Testis (tissue), 3 donors: ENCODE measurements around the gene ZNF765. TPM values are rescaled to one million over a fixed set of nuclear protein-coding genes. Genes with fewer than 3 reads are reported as not detected.
A peak's percentile ranks its signal among the peaks of the same experiment; 100 is the strongest.
"Not testable (repeated sequence)": the region's sequence is repeated elsewhere in the genome, so short reads cannot be mapped to it uniquely, and the experiment has no call there.

Source experiments
- DNase-seq: peaks from one replicate; pipeline ENCODE4 v3.0.0-alpha.2; 2019
- H3K27ac ChIP-seq, 2 donors: fragments of 200-600 bp; sonication (generic); one replicate each; pipeline ENCODE4 v1.5.1; 2019
- H3K27me3 ChIP-seq: fragments of 200-600 bp; sonication (generic); one replicate; pipeline ENCODE4 v1.5.1; 2019
- H3K36me3 ChIP-seq: fragments of 200-600 bp; sonication (generic); one replicate; pipeline ENCODE4 v1.5.1; 2017; ENCODE audit warnings: low read depth; ENCODE audit errors: missing control alignments
- H3K4me1 ChIP-seq: fragments of 200-600 bp; sonication (generic); one replicate; pipeline ENCODE4 v1.5.1; 2019
- H3K4me3 ChIP-seq, 2 donors: fragments of 200-600 bp; sonication (generic); one replicate each; pipeline ENCODE4 v1.5.1; 2017 to 2019
- H3K9me3 ChIP-seq: fragments of 200-600 bp; sonication (generic); one replicate; pipeline ENCODE4 v1.5.1; 2017
- CTCF ChIP-seq, 3 experiments: fragments of 450-650 bp in 2 of 3; fragments of 200-600 bp in 1 of 3; sonication (generic) in 1 of 3; IDR thresholded peaks; one replicate each; pipeline ENCODE4 v1.5.1; 2016 to 2019; ENCODE audit warnings: antibody characterized with exemption in 3 of 3, mild to moderate bottlenecking in 2 of 3, moderate library complexity in 1 of 3
- POLR2A ChIP-seq: fragments of 450-650 bp; IDR thresholded peaks from one replicate; pipeline ENCODE4 v1.6.1; 2017; ENCODE audit warnings: antibody characterized with exemption, mild to moderate bottlenecking, moderate library complexity
- WGBS, 2 donors: methylation state at CpG; one replicate each; pipeline ENCODE4 v1.1.5; 2018; 5-methylcytosine and 5-hydroxymethylcytosine counted together
- intact Hi-C: fragments of 100-400 bp; cut with DNase I; formaldehyde crosslinking; loops from one replicate; pipeline ENCODE4 v1.15.1; 2023; ENCODE audit warnings: low total_unique reads
- polyA plus RNA-seq: library from polyadenylated mRNA; stranded (reverse); fragments of 350-450 nt; fragmentation: Illumina TruSeq; extraction: RNeasy Lipid Tissue Mini Kit (QIAGEN cat#74804); gene quantifications from one replicate; pipeline ENCODE4 v1.2.3, GENCODE V29; 2014; ENCODE audit warnings: low read depth, low replicate concordance; ENCODE audit not compliant: insufficient read depth
- total RNA-seq, 2 donors: library from RNA; depleted of rRNA; stranded (reverse); fragments of >200 nt; gene quantifications; one replicate each; pipeline ENCODE4 v1.2.3, GENCODE V29; 2016

ZNF765 gene
- total and polyA plus RNA-seq, 3 donors from 2014 or later = 6.5 to 22.4 (median 21.9) TPM

GRCh38 chr19:53409505-53410204 lies 14.7 kb downstream of the ZNF765 start:
- intact Hi-C loops = no loop called here
- Histone ChIP-seq H3K27me3 (no peaks in the 10 kb centered on the region), H3K27ac (no peak overlapping the region), H3K4me1 (no peaks in the 10 kb centered on the region), H3K4me3 (no peak overlapping the region), H3K36me3 (no peaks in the 10 kb centered on the region), H3K9me3 (no peaks in the 10 kb centered on the region)
- WGBS, 2 donors = 80 to 81% methylated on average over 7 of the region's 7 CpGs
- no peak for TF ChIP-seq CTCF (IDR thresholded peaks at IDR 0.05)
- no peak for TF ChIP-seq POLR2A
- DNase-seq = no peak

- not testable (repeated sequence) for H3K9me3 ChIP-seq, H3K27ac ChIP-seq, H3K4me1 ChIP-seq, H3K4me3 ChIP-seq, H3K36me3 ChIP-seq, DNase-seq, H3K27me3 ChIP-seq
- WGBS, 2 donors = 69 to 75% methylated on average over 11 of the region's 11 CpGs
- intact Hi-C loops = loop anchor here (10.0 kb wide), 1 partner anchor 94 kb away; no protein-coding TSS in a partner anchor
Observed at GRCh38 chr19:53420520-53421315, 25.8 kb downstream of the ZNF765 start.

- TF ChIP-seq POLR2A = no peak
- TF ChIP-seq CTCF (IDR thresholded peaks at IDR 0.05) = no peak
- Histone ChIP-seq H3K27me3 (no peaks in the 10 kb centered on the region), H3K36me3 (no peaks in the 10 kb centered on the region), H3K4me3 (no peak overlapping the region), H3K27ac (no peak overlapping the region), H3K4me1 (peaks cover 3% of the 10 kb centered on the region), H3K9me3 (no peaks in the 10 kb centered on the region)
- 71 to 76% methylated on average over 5 of the region's 5 CpGs for WGBS, 2 donors
- DNase-seq = no peak
- intact Hi-C loops = loop anchor here (10.0 kb wide), 1 partner anchor 92 kb away; no protein-coding TSS in a partner anchor
Observed at GRCh38 chr19:53422551-53422950, 27.6 kb downstream of the ZNF765 start.

GRCh38 chr19:53423074-53423473 lies 28.1 kb downstream of the ZNF765 start:
- H3K27me3 ChIP-seq, H3K27ac ChIP-seq, H3K4me3 ChIP-seq, H3K4me1 ChIP-seq, H3K9me3 ChIP-seq, H3K36me3 ChIP-seq: not testable (repeated sequence)
- intact Hi-C loops = loop anchor here (10.0 kb wide), 1 partner anchor 92 kb away; no protein-coding TSS in a partner anchor
- DNase-seq = peak; percentile 25
- WGBS, 2 donors = 0 to 20% methylated on average over 1 to 4 of the region's 13 CpGs

GRCh38 chr19:53423680-53424079 lies 28.7 kb downstream of the ZNF765 start:
- not testable (repeated sequence) for H3K27me3 ChIP-seq, H3K4me1 ChIP-seq, H3K27ac ChIP-seq, H3K4me3 ChIP-seq, H3K36me3 ChIP-seq, H3K9me3 ChIP-seq, DNase-seq
- intact Hi-C loops = loop anchor here (10.0 kb wide), 1 partner anchor 91 kb away; no protein-coding TSS in a partner anchor
- 38 to 47% methylated on average over 8 of the region's 8 CpGs for WGBS, 2 donors

GRCh38 chr19:53424968-53425597 lies 30.1 kb downstream of the ZNF765 start:
- 21 to 27% methylated on average over 9 of the region's 9 CpGs for WGBS, 2 donors
- intact Hi-C loops = loop anchor here (10.0 kb wide), 1 partner anchor 90 kb away; no protein-coding TSS in a partner anchor
- H3K27ac ChIP-seq = no peak overlapping the region
- H3K36me3 ChIP-seq = no peaks in the 10 kb centered on the region
- H3K27me3 ChIP-seq = no peaks in the 10 kb centered on the region
- TF ChIP-seq POLR2A (no peak), CTCF (IDR thresholded peaks at IDR 0.05) (peak; percentile 21 to 78 (median 67))
- H3K4me1 ChIP-seq = peaks cover 3% of the 10 kb centered on the region
- H3K9me3 ChIP-seq = no peaks in the 10 kb centered on the region
- no peak overlapping the region for H3K4me3 ChIP-seq
- peak; percentile 88 for DNase-seq
